ENCODE data around the gene ABHD18.
"Not testable (repeated sequence)": the region's sequence is repeated elsewhere in the genome, so short reads cannot be mapped to it uniquely, and the experiment has no call there.

The ABHD18 gene

DNA sequence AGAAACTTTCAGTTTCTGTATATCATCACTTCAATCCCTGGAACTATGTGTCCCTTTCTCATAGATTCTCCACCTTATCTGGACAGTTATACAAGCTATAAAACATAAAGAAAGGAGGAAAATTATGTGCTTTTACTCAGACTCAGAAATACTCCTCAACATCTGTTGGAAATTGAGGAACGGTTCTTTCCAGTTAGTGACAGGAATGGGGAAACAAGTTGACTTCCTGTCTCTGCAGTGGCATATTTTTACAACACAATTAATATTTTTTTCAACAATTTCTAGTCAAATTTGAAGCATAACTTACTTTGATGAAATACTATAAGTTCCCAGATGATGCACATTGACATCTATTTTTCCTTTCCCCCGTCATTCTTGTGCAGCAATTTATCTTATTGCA, 27.9 kb downstream of the ABHD18 start:
- no peak for DNase-seq (ENCODE audit: low read depth in 2 of 2)

- no peak for DNase-seq (ENCODE audit: low read depth in 2 of 2)
Observed at GRCh38 chr4:127995776-127996175, 30.6 kb downstream of the ABHD18 start.

- DNase-seq (ENCODE audit: low read depth in 2 of 2) = not testable (repeated sequence)
Observed at GRCh38 chr4:127996521-127996920, 31.3 kb downstream of the ABHD18 start.

- DNase-seq (ENCODE audit: low read depth in 2 of 2) = no peak
Observed at GRCh38 chr4:127997534-127998388, 32.6 kb downstream of the ABHD18 start.

GRCh38 chr4:128006592-128006991, 41.4 kb downstream of the ABHD18 start:
- no peak for DNase-seq (ENCODE audit: low read depth in 2 of 2)

- no peak for DNase-seq (ENCODE audit: low read depth in 2 of 2)
Observed at GRCh38 chr4:128009428-128009827, 44.2 kb downstream of the ABHD18 start.

DNA sequence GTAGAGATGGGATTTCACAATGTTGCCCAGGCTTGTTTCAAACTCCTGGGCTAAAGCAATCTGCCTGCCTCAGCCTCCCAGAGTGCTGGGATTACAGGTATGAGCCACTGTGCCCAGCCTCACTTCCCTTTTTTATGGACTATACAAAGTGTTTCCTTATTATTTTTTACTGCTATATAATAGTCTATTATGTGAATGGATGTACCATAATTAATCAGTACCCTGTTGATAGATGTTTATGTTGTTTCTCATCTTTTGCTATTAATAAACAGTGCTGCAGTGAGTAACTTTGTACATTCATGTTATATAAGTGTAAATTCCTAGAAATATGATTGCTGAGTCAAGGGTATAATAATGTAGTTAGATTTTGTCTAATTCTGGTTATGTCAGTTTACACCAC, 60.1 kb downstream of the ABHD18 start:
- DNase-seq (ENCODE audit: low read depth in 2 of 2) = no peak

DNA sequence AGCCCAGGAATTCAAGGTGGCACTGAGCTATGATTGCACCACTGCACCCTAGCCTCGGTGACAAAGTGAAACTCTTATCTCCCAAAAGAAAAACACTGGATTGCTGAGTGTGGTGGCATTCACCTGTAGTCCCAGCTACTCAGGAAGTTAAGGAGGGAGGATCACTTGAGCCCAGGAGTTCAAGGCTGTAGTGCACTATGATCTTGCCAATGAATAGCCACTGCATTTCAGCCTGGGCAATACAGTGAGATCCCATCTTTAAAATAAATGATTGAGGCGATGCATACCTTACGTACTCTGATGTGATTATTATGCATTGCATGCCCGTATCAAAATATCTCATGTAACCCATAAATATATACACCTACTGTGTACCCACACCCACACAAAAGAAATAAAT, 64.7 kb downstream of the ABHD18 start:
- no peak for DNase-seq (ENCODE audit: low read depth in 2 of 2)

- no peak for DNase-seq (ENCODE audit: low read depth in 2 of 2)
Observed at GRCh38 chr4:128031756-128032384, 66.7 kb downstream of the ABHD18 start.

DNA sequence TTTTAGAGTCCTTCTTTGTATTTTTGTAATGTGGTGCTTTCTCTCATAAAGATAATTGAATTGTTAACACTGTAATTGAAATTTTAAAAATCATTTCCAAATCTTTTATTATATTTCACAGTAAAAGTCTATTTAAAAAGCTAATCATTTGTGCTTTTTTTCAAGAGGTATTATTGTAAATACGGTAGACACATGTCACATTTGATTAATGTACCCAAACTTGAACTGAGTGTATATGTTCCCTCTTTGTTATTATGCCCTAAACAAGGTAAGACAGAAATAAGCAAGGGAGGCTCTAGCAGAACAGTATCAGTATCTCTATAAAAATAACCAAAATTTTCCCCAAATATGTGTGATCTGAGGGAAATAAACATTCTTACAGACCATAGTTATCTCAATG, 74.4 kb downstream of the ABHD18 start:
- DNase-seq (ENCODE audit: low read depth in 2 of 2) = no peak

DNA sequence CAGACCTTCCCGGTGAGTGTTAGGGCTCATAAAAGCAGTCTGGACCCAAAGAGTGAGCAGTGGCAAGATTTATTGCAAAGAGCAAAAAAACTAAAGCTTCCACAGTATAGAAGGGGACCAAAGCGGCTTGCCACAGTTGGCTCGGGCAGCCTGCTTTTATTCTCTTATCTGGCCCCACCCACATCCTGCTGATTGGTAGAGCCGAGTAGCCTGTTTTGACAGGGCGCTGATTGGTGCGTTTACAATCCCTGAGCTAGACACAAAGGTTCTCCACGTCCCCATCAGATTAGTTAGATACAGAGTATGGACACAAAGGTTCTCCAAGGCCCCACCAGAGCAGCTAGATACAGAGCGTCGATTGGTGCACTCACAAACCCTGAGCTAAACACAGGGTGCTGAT, 81.8 kb downstream of the ABHD18 start:
- DNase-seq (ENCODE audit: low read depth in 2 of 2) = not testable (repeated sequence)

- not testable (repeated sequence) for DNase-seq (ENCODE audit: low read depth in 2 of 2)
Observed at GRCh38 chr4:128047514-128047913, 82.3 kb downstream of the ABHD18 start.

DNA sequence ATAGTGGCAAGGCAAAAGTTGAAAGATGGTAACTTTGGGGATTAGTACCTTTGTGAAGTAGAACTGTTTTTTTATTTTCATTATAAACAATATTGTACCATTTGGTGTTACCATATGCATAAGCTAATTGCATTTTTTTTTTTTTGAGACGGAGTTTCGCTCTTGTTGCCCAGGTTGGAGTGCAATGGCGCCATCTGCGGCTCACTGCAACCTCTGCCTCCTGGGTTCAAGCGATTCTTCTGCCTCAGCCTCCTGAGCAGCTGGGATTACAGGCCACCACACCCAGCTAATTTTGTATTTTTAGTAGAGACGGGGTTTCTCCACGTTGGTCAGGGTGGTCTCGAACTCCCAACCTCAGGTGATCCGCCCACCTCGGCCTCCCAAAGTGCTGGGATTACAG, 86.0 kb downstream of the ABHD18 start:
- DNase-seq (ENCODE audit: low read depth in 2 of 2) = not testable (repeated sequence)

GRCh38 chr4:128054907-128055306, 89.7 kb downstream of the ABHD18 start:
- DNase-seq (ENCODE audit: low read depth in 2 of 2) = not testable (repeated sequence)

DNA sequence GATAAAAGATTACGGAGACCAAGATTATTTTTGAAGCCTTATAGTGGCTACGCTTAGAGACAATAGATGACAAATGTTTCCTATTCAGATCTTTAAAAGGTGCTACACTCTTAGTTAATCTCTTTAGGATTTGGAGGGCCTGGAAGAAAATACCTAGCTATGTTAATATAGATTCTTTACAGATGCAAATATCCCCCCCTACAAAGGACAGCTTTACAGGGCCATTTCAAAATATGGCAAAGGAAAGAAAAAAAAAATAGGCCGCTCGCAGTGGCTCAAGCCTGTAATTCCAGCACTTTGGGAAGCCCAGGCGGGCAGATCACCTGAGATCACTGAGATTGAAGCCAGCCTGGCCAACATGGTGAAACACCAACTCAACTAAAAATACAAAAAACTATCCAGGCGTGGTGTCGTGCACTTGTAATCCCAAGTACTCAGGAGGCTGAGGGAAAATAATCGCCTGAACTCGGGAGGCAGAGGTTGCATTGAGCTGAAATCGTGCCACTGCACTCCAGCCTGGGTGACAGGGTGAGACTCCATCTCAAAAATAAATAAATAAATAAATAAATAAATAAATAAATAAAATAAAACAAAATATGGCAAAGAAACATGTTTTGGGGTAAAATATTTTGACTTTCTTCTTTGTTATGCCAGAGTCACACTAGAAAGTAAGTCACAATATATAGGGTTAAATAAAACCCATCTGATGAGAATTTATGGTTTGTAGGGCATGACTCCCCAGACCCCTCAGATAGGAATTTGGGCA, 90.4 kb downstream of the ABHD18 start:
- DNase-seq (ENCODE audit: low read depth in 2 of 2) = not testable (repeated sequence)

- DNase-seq (ENCODE audit: low read depth in 2 of 2) = no peak
Observed at GRCh38 chr4:128056396-128056795, 91.2 kb downstream of the ABHD18 start.

DNA sequence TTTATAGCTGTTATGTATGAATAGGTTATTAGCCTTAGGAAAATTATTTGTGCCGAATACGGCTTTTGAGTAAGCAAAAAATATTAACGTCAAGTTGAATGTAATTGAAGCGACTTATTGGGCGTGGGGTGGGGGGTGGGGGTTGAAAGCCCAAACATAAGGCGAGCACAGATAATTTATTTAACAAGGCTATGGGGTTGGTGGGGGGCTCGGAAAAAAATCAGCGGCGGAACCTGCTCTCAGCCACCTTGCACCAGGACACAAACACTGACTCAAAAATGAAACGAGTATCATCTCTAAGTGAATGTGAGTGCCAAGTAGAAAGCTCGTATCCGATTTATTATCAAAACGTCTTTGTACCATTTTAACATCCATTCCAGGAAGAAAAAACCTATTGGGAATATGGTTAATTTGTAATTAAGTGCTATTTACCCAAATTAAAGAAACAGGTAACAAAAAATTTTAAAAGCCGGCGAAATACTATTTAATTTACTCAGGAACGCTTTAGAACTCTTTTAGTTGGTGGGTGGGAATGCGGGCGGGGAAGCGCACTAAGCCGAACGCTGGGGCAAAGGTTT, 95.0 kb downstream of the ABHD18 start:
- no peak for DNase-seq (ENCODE audit: low read depth in 2 of 2)

GRCh38 chr4:128060699-128061565, 95.7 kb downstream of the ABHD18 start, which contains the start of gene LARP1B:
TSS of gene LARP1B (plus strand) at chr4:128061312. CDS start at chr4:128074952, 13,640 bp downstream.
- peak; percentile 88 to 94 for DNase-seq (ENCODE audit: low read depth in 2 of 2)

- DNase-seq (ENCODE audit: low read depth in 2 of 2) = peak; percentile 45 to 55
Observed at GRCh38 chr4:128061566-128062536, 96.6 kb downstream of the ABHD18 start.

GRCh38 chr4:128066453-128066820, 101.2 kb downstream of the ABHD18 start:
- not testable (repeated sequence) for DNase-seq (ENCODE audit: low read depth in 2 of 2)

All from stimulated activated CD4-positive, alpha-beta T cell treated with anti-CD3 and anti-CD28 coated beads, Interleukin-1b, Interleukin-23, amount 100 ng/mL, for 4 hours (primary cell).